SU-DHL-6 (cell line): ENCODE measurements around the gene MAT2A.

ENCODE experiments used
- H2AFZ ChIP-seq: fragments of 200-600 bp; sonication (generic); 2 replicates; pipeline ENCODE4 v1.6.1; 2014; ENCODE audit warnings: low read depth, mild to moderate bottlenecking, moderate library complexity, mixed read lengths, antibody characterized with exemption, low read length; ENCODE audit not compliant: severe bottlenecking
- H3F3A ChIP-seq: fragments of 200-600 bp; shearing (Covaris generic); 2 replicates; pipeline ENCODE4 v1.6.0; 2016; ENCODE audit warnings: antibody characterized with exemption, mild to moderate bottlenecking; ENCODE audit not compliant: insufficient read depth
- H3K27ac ChIP-seq: fragments of 200-600 bp; sonication (generic); 2 replicates; pipeline ENCODE4 v1.5.1; 2016; ENCODE audit warnings: low read depth, mild to moderate bottlenecking, low read length, moderate library complexity, mixed read lengths
- H3K27me3 ChIP-seq: fragments of 200-600 bp; sonication (generic), shearing (Covaris generic); 2 replicates; pipeline ENCODE4 v1.6.0; 2014; ENCODE audit warnings: mild to moderate bottlenecking, low read length
- H3K36me3 ChIP-seq: fragments of 200-600 bp; sonication (generic); 2 replicates; pipeline ENCODE4 v1.6.1; 2014; ENCODE audit warnings: mild to moderate bottlenecking, low read length, mixed read lengths
- H3K4me2 ChIP-seq: fragments of 300-600, 200-600 bp; shearing (Covaris generic), sonication (generic); 2 replicates; pipeline ENCODE4 v1.6.0; 2014; ENCODE audit warnings: low read length, low read depth, mild to moderate bottlenecking; ENCODE audit not compliant: poor library complexity, severe bottlenecking
- H3K4me3 ChIP-seq: fragments of 200-600 bp; sonication (generic); 2 replicates; pipeline ENCODE4 v1.5.1; 2014; ENCODE audit warnings: antibody characterized with exemption, low read length, mild to moderate bottlenecking, mixed read lengths; ENCODE audit not compliant: insufficient read depth, poor library complexity, severe bottlenecking
- H3K79me2 ChIP-seq: fragments of 200-600 bp; sonication (generic); 2 replicates; pipeline ENCODE4 v1.6.1; 2014; ENCODE audit warnings: mild to moderate bottlenecking, low read length, moderate library complexity; ENCODE audit not compliant: insufficient read depth
- H3K9ac ChIP-seq: fragments of 200-600 bp; sonication (generic); 2 replicates; pipeline ENCODE4 v1.7.0; 2014; ENCODE audit warnings: mild to moderate bottlenecking, low read length
- H3K9me2 ChIP-seq: fragments of 200-600 bp; sonication (generic); replicated peaks from 2 replicates; pipeline ENCODE4 v1.6.1; 2014; ENCODE audit warnings: low read length; ENCODE audit not compliant: insufficient read depth
- H3K9me3 ChIP-seq: fragments of 200-600 bp; sonication (generic); 2 replicates; pipeline ENCODE4 v1.6.1; 2014; ENCODE audit warnings: low read length, mixed read lengths; ENCODE audit not compliant: insufficient read depth
- H4K20me1 ChIP-seq: fragments of 200-600 bp; sonication (generic); 2 replicates; pipeline ENCODE4 v1.6.1; 2014; ENCODE audit warnings: low read depth, mild to moderate bottlenecking, antibody characterized with exemption, low read length, moderate library complexity, mixed read lengths
- EZH2phosphoT487 ChIP-seq: fragments of 200-600 bp; sonication (generic), shearing (Covaris generic); conservative IDR thresholded peaks from 2 replicates; pipeline ENCODE4 v1.6.1; 2018; ENCODE audit warnings: mild to moderate bottlenecking, antibody characterized with exemption, low read length, moderate library complexity, mixed read lengths
- TF ChIP-seq, protein P1 (sequence below): fragments of 200-600 bp; sonication (generic); IDR thresholded peaks from one replicate; pipeline ENCODE4 v1.5.1; 2017; ENCODE audit warnings: antibody characterized with exemption, mild to moderate bottlenecking, low read length, moderate library complexity; ENCODE audit not compliant: insufficient read depth, poor library complexity, severe bottlenecking

Gene MAT2A

GRCh38 chr2:85528355-85528754 is 10.6 kb upstream of the MAT2A start:
- no peaks in the 10 kb centered on the region for H3F3A ChIP-seq
- no peaks in the 10 kb centered on the region for H3K9me2 ChIP-seq
- TF ChIP-seq, protein P1, sequence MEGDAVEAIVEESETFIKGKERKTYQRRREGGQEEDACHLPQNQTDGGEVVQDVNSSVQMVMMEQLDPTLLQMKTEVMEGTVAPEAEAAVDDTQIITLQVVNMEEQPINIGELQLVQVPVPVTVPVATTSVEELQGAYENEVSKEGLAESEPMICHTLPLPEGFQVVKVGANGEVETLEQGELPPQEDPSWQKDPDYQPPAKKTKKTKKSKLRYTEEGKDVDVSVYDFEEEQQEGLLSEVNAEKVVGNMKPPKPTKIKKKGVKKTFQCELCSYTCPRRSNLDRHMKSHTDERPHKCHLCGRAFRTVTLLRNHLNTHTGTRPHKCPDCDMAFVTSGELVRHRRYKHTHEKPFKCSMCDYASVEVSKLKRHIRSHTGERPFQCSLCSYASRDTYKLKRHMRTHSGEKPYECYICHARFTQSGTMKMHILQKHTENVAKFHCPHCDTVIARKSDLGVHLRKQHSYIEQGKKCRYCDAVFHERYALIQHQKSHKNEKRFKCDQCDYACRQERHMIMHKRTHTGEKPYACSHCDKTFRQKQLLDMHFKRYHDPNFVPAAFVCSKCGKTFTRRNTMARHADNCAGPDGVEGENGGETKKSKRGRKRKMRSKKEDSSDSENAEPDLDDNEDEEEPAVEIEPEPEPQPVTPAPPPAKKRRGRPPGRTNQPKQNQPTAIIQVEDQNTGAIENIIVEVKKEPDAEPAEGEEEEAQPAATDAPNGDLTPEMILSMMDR = no peak
- TF ChIP-seq EZH2phosphoT487 = no peak
- no peak overlapping the region for H3K27ac ChIP-seq
- H3K4me3 ChIP-seq = no peak overlapping the region
- no peak overlapping the region for H2AFZ ChIP-seq
- no peaks in the 10 kb centered on the region for H3K36me3 ChIP-seq
- H3K27me3 ChIP-seq = no peaks in the 10 kb centered on the region
- no peaks in the 10 kb centered on the region for H3K79me2 ChIP-seq
- H4K20me1 ChIP-seq = no peaks in the 10 kb centered on the region
- no peak overlapping the region for H3K9ac ChIP-seq
- H3K9me3 ChIP-seq = no peaks in the 10 kb centered on the region
- H3K4me2 ChIP-seq = no peak overlapping the region

DNA sequence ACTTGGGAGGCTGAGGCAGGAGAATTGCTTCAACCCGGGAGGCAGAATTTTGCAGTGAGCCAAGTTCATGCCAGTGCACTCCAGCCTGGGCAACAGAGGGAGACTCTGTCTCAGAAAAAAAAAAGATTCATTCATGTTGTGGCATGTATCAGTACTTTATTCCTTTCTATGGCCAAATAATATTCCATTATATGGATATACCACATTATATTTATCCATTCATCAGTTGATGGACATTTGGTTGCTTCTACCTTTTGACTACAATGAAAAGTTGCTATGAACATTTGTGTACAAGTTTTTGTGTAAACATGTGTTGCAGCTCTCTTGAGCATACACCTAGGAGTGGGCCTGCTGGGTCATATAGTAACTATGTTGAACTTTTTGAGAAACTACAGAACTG is 9.2 kb upstream of the MAT2A start:
- Histone ChIP-seq H2AFZ (no peak overlapping the region), H3K9ac (no peak overlapping the region), H3K9me3 (no peaks in the 10 kb centered on the region), H3K79me2 (no peaks in the 10 kb centered on the region), H3K9me2 (no peaks in the 10 kb centered on the region), H4K20me1 (no peaks in the 10 kb centered on the region), H3F3A (no peaks in the 10 kb centered on the region; the same call in 1 of the 2 replicates), H3K27ac (no peak overlapping the region), H3K36me3 (no peaks in the 10 kb centered on the region), H3K4me3 (no peak overlapping the region), H3K27me3 (no peaks in the 10 kb centered on the region), H3K4me2 (no peak overlapping the region)
- TF ChIP-seq, protein P1 = no peak
- no peak for TF ChIP-seq EZH2phosphoT487

DNA sequence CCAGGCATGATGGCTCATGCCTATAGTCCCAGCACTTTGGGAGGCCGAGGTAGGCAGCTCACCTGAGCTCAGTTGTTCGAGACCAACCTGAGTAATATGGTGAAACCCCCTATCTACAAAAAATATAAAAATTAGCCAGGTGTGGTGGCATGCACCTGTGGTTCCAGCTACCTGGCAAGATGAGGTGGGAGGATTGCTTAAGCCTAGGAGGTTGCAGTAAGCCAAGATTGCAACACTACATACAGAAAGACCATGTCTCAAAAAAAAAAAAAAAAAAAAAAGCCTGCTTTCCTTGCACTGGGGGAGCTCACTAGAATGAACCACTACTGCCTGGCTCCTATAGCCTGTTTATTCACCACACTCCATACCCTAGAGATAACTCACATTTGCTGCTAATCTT is 7.4 kb upstream of the MAT2A start:
- no peak overlapping the region for H3K4me2 ChIP-seq
- no peaks in the 10 kb centered on the region for H3K27me3 ChIP-seq
- H3K4me3 ChIP-seq = no peak overlapping the region
- H3K36me3 ChIP-seq = no peaks in the 10 kb centered on the region
- no peaks in the 10 kb centered on the region for H3K9me2 ChIP-seq
- no peak overlapping the region for H3K9ac ChIP-seq
- no peaks in the 10 kb centered on the region; the same call in 1 of the 2 replicates for H3F3A ChIP-seq
- H3K79me2 ChIP-seq = no peaks in the 10 kb centered on the region
- no peak overlapping the region for H3K27ac ChIP-seq
- TF ChIP-seq EZH2phosphoT487 = no peak
- TF ChIP-seq, protein P1 = no peak
- H4K20me1 ChIP-seq = no peaks in the 10 kb centered on the region
- no peaks in the 10 kb centered on the region for H3K9me3 ChIP-seq
- H2AFZ ChIP-seq = no peak overlapping the region
